Activated CD8-positive, alpha-beta memory T cell treated with anti-CD3 and anti-CD28 coated beads, Interleukin-2, amount 10 ng/mL, durations not matched to agents 7 days and 5 days (primary cell): ENCODE measurements around the gene CRTAP. TPM values are rescaled to one million over a fixed set of nuclear protein-coding genes. Genes with fewer than 3 reads are reported as not detected.
"Not testable (repeated sequence)": the region's sequence is repeated elsewhere in the genome, so short reads cannot be mapped to it uniquely, and the experiment has no call there.

Experiments used
- ATAC-seq: fragments of 150-1000 bp; cut with Tn5 transposase; one replicate; pipeline ENCODE4 v1.10.0; 2021; ENCODE audit warnings: moderate library complexity
- CTCF ChIA-PET: fragments of 350-600 bp; sonication (Branson Sonifier 250); formaldehyde crosslinking; loops from one replicate; lab custom pipeline; 2021; ENCODE audit warnings: antibody characterized with exemption; lab: Charles Lee
- DNase-seq: peaks from one replicate; pipeline ENCODE4 v3.0.0-alpha.2; 2020
- H3K27ac Mint-ChIP-seq: one replicate; pipeline ENCODE4 v1.8.0; 2021; ENCODE audit warnings: mild to moderate bottlenecking, mixed read lengths
- H3K27me3 Mint-ChIP-seq: one replicate; pipeline ENCODE4 v1.8.0; 2021; ENCODE audit warnings: mixed read lengths
- H3K36me3 Mint-ChIP-seq: one replicate; pipeline ENCODE4 v1.8.0; 2021; ENCODE audit warnings: mild to moderate bottlenecking, mixed read lengths
- H3K4me1 Mint-ChIP-seq: one replicate; pipeline ENCODE4 v1.8.0; 2021; ENCODE audit warnings: mixed read lengths
- H3K4me3 Mint-ChIP-seq: one replicate; pipeline ENCODE4 v1.8.0; 2021; ENCODE audit warnings: mild to moderate bottlenecking, moderate library complexity, mixed read lengths
- H3K9me3 Mint-ChIP-seq: one replicate; pipeline ENCODE4 v1.8.0; 2022; ENCODE audit warnings: low read depth, mixed read lengths
- total RNA-seq, 2 experiments: library from RNA; stranded (reverse); gene quantifications; one replicate each; pipeline ENCODE4 v1.2.3, GENCODE V29; 2021

The CRTAP gene
- total RNA-seq, 2 experiments from 2014 or later: 28.0 to 40.3 TPM

- Mint-ChIP-seq H3K4me3 (no peak overlapping the region), H3K27ac (no peak overlapping the region), H3K9me3 (no peaks in the 10 kb centered on the region), H3K4me1 (no peaks in the 10 kb centered on the region), H3K36me3 (no peaks in the 10 kb centered on the region), H3K27me3 (peaks cover 2% of the 10 kb centered on the region)
- ATAC-seq (no peak), DNase-seq (no peak)
- CTCF ChIA-PET: interaction anchor here (0.6 to 0.9 kb wide), 2 partner anchors 8 to 9 kb away, joined by 3 to 4 read pairs; no protein-coding TSS in a partner anchor
Measured at GRCh38 chr3:33104803-33105202, 9.0 kb upstream of the CRTAP start.

- Mint-ChIP-seq H3K36me3 (no peaks in the 10 kb centered on the region), H3K4me1 (no peaks in the 10 kb centered on the region)
Measured at GRCh38 chr3:33105341-33105948, 8.4 kb upstream of the CRTAP start.

GRCh38 chr3:33106854-33107253, 7.0 kb upstream of the CRTAP start:
- H3K4me1 Mint-ChIP-seq: peaks cover 11% of the 10 kb centered on the region
- H3K4me3 Mint-ChIP-seq, H3K27me3 Mint-ChIP-seq, ATAC-seq, H3K36me3 Mint-ChIP-seq, H3K9me3 Mint-ChIP-seq, H3K27ac Mint-ChIP-seq, CTCF ChIA-PET, DNase-seq: not testable (repeated sequence)

More at GRCh38 chr3:33105341-33105948, 8.4 kb upstream of the CRTAP start:
- Mint-ChIP-seq H3K27me3 (peaks cover 2% of the 10 kb centered on the region), H3K9me3 (no peaks in the 10 kb centered on the region), H3K4me3 (no peak overlapping the region), H3K27ac (no peak overlapping the region)
- no peak for ATAC-seq
- DNase-seq: no peak
- CTCF ChIA-PET: interaction anchor here (1.0 kb wide), 1 partner anchor 267 kb away, joined by 3 read pairs; no protein-coding TSS in a partner anchor

DNA sequence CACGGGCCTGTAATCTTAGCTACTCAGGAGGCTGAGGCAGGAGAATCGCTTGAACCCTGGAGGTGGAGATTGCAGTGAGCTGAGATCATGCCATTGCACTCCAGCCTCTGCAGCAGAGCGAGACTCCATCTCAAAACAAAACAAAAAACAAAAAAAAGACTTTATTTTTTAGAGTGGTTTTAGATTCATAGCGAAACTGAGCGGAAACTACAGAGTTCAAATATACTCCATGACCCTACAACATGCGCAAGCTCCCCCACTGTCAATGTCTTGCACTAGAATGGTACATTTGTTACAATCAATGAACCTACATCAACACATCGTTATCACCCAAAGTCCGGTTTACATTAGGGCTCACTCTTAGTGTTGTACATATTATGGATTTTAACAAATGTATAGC, 2.2 kb upstream of the CRTAP start:
- no peaks in the 10 kb centered on the region for H3K27me3 Mint-ChIP-seq
- H3K36me3 Mint-ChIP-seq: no peaks in the 10 kb centered on the region
- CTCF ChIA-PET: interaction anchor here (0.7 to 3.3 kb wide), 7 partner anchors 13 to 329 kb away, joined by 3 to 10 read pairs (median 3); no protein-coding TSS in a partner anchor
- H3K4me1 Mint-ChIP-seq: peaks cover 39% of the 10 kb centered on the region
- DNase-seq (no peak), ATAC-seq (peak; percentile 22)
- H3K4me3 Mint-ChIP-seq: peak overlapping the region; percentile 41
- no peaks in the 10 kb centered on the region for H3K9me3 Mint-ChIP-seq
- H3K27ac Mint-ChIP-seq: peak overlapping the region; percentile 83

- CTCF ChIA-PET: interaction anchor here (1.0 to 3.3 kb wide), 4 partner anchors 17 to 258 kb away, joined by 3 to 10 read pairs (median 8); no protein-coding TSS in a partner anchor
- H3K4me3 Mint-ChIP-seq: peak overlapping the region; percentile 79
- DNase-seq (no peak), ATAC-seq (no peak)
- no peaks in the 10 kb centered on the region for H3K27me3 Mint-ChIP-seq
- peak overlapping the region; percentile 73 for H3K27ac Mint-ChIP-seq
- no peaks in the 10 kb centered on the region for H3K36me3 Mint-ChIP-seq
- H3K9me3 Mint-ChIP-seq: no peaks in the 10 kb centered on the region
- H3K4me1 Mint-ChIP-seq: peaks cover 49% of the 10 kb centered on the region
Measured at GRCh38 chr3:33114622-33115023, 809 bp downstream of the CRTAP start.

DNA sequence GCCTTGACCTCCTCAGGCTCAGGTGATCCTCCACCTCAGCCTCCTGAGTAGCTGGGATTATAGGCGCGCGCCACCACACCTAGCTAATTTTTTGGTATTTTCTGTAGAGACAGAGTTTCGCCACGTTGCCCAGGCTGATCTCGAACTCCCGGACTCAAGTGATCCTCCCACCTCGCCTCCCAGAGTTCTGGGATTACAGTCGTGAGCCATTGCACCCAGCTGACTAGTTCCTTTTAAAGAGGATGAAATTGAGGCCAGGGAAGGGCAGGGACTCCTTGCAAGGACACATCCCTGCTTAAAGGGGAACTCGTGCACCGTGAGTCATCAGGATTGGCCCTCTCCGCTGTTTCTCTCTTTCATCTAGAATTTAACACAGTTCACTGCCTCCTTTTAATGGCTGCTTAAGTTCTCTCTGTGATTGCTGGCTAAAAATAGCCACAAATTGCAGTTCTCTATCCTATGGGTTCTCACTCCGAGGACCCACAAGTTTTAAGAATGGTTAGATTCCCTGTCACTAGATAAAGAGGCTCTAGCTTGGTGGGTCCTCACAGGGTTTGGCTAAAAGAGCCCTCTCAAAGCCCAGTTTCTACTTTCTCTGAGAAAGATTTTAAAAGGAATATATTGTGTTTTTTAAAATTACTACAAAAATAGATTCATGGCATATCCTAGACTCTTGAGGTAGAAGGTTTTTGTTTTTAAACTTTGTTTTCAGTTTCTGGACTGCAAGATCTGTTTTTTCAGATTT, 1.4 kb downstream of the CRTAP start:
- H3K4me3 Mint-ChIP-seq: peak overlapping the region; percentile 48
- CTCF ChIA-PET: interaction anchor here (1.3 to 3.3 kb wide), 4 partner anchors 16 to 257 kb away, joined by 3 to 10 read pairs (median 9); no protein-coding TSS in a partner anchor
- peaks cover 49% of the 10 kb centered on the region for H3K4me1 Mint-ChIP-seq
- no peak for ATAC-seq
- no peak for DNase-seq
- no peaks in the 10 kb centered on the region for H3K36me3 Mint-ChIP-seq
- no peaks in the 10 kb centered on the region for H3K27me3 Mint-ChIP-seq
- no peaks in the 10 kb centered on the region for H3K9me3 Mint-ChIP-seq
- H3K27ac Mint-ChIP-seq: no peak overlapping the region

GRCh38 chr3:33117461-33117860, 3.6 kb downstream of the CRTAP start:
- no peaks in the 10 kb centered on the region for H3K9me3 Mint-ChIP-seq
- H3K4me3 Mint-ChIP-seq: no peak overlapping the region
- CTCF ChIA-PET: interaction anchor here (0.5 to 1.8 kb wide), 3 partner anchors 13 to 92 kb away, joined by 3 to 7 read pairs (median 5); no protein-coding TSS in a partner anchor
- peaks cover 32% of the 10 kb centered on the region for H3K4me1 Mint-ChIP-seq
- DNase-seq: no peak
- ATAC-seq: no peak
- H3K36me3 Mint-ChIP-seq: peaks cover 2% of the 10 kb centered on the region
- no peaks in the 10 kb centered on the region for H3K27me3 Mint-ChIP-seq
- no peak overlapping the region for H3K27ac Mint-ChIP-seq

DNA sequence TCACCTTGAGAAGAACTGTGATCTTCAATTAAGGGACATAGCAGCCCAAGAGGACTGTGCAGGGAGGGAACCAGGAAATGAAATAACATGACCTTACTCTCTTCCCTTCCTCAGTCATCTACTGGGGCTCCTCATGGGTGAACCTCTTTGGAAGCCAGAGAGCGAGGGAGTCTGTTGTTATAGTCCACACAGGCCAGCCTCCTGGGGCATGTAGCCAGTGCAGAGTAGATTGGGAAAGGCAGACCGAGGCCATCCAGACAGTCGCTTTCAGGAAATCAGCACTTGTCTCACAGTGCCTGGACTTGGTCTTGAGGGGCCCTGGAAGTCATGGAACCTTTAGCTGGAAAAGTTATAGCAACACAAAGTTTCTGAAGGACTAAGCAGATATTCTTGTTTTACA, 6.1 kb downstream of the CRTAP start:
- ATAC-seq (no peak), DNase-seq (no peak)
- H3K27me3 Mint-ChIP-seq: no peaks in the 10 kb centered on the region
- H3K4me3 Mint-ChIP-seq: no peak overlapping the region
- H3K27ac Mint-ChIP-seq: no peak overlapping the region
- CTCF ChIA-PET: interaction anchor here (1.6 kb wide), 1 partner anchor 12 kb away, joined by 5 read pairs; no protein-coding TSS in a partner anchor
- H3K9me3 Mint-ChIP-seq: no peaks in the 10 kb centered on the region
- peaks cover 21% of the 10 kb centered on the region for H3K4me1 Mint-ChIP-seq
- H3K36me3 Mint-ChIP-seq: peaks cover 9% of the 10 kb centered on the region

DNA sequence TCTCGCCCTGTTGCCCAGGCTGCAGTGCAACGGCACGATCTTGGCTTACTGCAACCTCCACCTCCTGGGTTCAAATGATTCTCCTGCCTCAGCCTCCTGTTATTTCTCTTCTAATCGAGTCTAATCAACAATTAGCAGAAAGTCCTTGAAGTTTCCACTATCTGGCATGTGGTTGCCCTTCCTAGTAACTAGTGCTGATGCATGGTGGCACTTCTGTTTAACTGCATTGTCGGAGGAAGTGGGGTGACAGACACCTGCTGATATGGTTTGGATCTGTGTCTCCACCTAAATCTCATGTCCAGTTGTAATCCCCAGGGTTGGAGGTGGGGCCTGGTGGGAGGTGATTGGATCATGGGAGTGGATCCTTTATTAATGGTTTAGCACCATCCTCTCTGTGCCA, 9.2 kb downstream of the CRTAP start:
- CTCF ChIA-PET: interaction anchor here (1.0 to 1.9 kb wide), 2 partner anchors 8 to 250 kb away, joined by 3 to 8 read pairs; no protein-coding TSS in a partner anchor

GRCh38 chr3:33124638-33125037, 10.8 kb downstream of the CRTAP start:
- no peak for ATAC-seq
- no peaks in the 10 kb centered on the region for H3K4me1 Mint-ChIP-seq
- no peak for DNase-seq
- no peak overlapping the region for H3K27ac Mint-ChIP-seq
- peaks cover 19% of the 10 kb centered on the region for H3K36me3 Mint-ChIP-seq
- no peak overlapping the region for H3K4me3 Mint-ChIP-seq
- CTCF ChIA-PET: interaction anchor here (1.3 kb wide), 2 partner anchors 11 to 248 kb away, joined by 4 to 5 read pairs; partner anchors contain the start of gene CRTAP
- no peaks in the 10 kb centered on the region for H3K27me3 Mint-ChIP-seq
- H3K9me3 Mint-ChIP-seq: no peaks in the 10 kb centered on the region

More for the DNA sequence above, 9.2 kb downstream of the CRTAP start:
- H3K27ac Mint-ChIP-seq: no peak overlapping the region
- no peak overlapping the region for H3K4me3 Mint-ChIP-seq
- H3K4me1 Mint-ChIP-seq: peaks cover 4% of the 10 kb centered on the region
- DNase-seq: no peak
- no peak for ATAC-seq
- no peaks in the 10 kb centered on the region for H3K27me3 Mint-ChIP-seq
- peaks cover 18% of the 10 kb centered on the region for H3K36me3 Mint-ChIP-seq
- no peaks in the 10 kb centered on the region for H3K9me3 Mint-ChIP-seq

- no peak overlapping the region for H3K27ac Mint-ChIP-seq
Measured at GRCh38 chr3:33125840-33126239, 12.0 kb downstream of the CRTAP start.

DNA sequence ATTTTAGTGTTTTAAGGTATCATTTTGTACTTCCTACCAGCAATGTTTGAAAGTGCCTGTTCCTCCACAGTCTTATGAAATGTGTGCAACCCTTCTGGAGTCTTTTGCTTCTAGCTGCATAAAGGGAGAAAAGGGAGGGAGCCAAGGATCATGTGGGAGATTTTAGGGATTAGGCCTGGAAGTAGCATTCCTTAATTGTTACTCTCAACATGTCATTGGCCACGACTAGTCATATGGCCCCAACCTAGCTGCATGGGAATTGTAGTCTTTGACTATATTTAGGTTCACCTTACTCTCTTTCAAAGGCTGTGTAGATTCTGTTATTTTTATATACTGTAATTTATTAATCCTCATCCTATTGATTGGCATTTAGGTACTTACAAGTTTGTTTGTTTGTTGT, 14.9 kb downstream of the CRTAP start:
- H3K4me1 Mint-ChIP-seq: peaks cover 2% of the 10 kb centered on the region
- CTCF ChIA-PET: interaction anchor here (1.3 to 9.1 kb wide), 3 partner anchors 54 to 659 kb away, joined by 3 to 80 read pairs (median 4); no protein-coding TSS in a partner anchor
- H3K4me3 Mint-ChIP-seq: no peak overlapping the region
- ATAC-seq: no peak
- DNase-seq: no peak
- no peak overlapping the region for H3K27ac Mint-ChIP-seq
- no peaks in the 10 kb centered on the region for H3K27me3 Mint-ChIP-seq
- H3K9me3 Mint-ChIP-seq: no peaks in the 10 kb centered on the region
- peaks cover 20% of the 10 kb centered on the region for H3K36me3 Mint-ChIP-seq

More at GRCh38 chr3:33125840-33126239, 12.0 kb downstream of the CRTAP start:
- Mint-ChIP-seq H3K36me3 (peaks cover 17% of the 10 kb centered on the region), H3K27me3 (no peaks in the 10 kb centered on the region), H3K4me3 (no peak overlapping the region), H3K4me1 (no peaks in the 10 kb centered on the region), H3K9me3 (no peaks in the 10 kb centered on the region)
- ATAC-seq (no peak), DNase-seq (no peak)
- CTCF ChIA-PET: interaction anchor here (9.1 kb wide), 1 partner anchor 247 kb away, joined by 80 read pairs; no protein-coding TSS in a partner anchor

DNA sequence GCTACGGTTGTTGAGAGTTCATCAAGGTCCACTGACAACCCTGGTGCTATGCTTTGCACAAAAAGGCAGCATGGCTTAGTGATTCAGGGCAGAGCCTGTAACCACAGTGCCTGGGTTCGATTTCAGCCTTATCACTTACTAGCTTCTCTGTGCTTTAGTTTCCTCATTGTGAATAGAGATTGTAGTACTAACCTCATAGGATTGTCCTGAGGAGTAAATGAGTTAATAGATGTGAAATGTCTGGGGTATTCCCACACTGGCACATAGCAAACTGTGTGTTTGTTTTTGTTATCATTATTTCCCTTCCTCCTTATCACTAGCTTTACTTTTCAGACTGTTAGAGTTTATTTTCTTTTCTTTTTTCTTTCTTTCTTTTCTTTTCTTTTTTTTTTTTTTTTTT, 16.3 kb downstream of the CRTAP start:
- Mint-ChIP-seq H3K36me3 (peaks cover 19% of the 10 kb centered on the region), H3K4me1 (peaks cover 6% of the 10 kb centered on the region), H3K27ac (no peak overlapping the region), H3K9me3 (no peaks in the 10 kb centered on the region), H3K27me3 (no peaks in the 10 kb centered on the region), H3K4me3 (no peak overlapping the region)
- DNase-seq: no peak
- CTCF ChIA-PET: interaction anchor here (0.7 to 9.1 kb wide), 5 partner anchors 12 to 251 kb away, joined by 3 to 80 read pairs (median 5); no protein-coding TSS in a partner anchor
- no peak for ATAC-seq
